ENCODE measurements around the gene KCND2. TPM values are rescaled to one million over a fixed set of nuclear protein-coding genes. Genes with fewer than 3 reads are reported as not detected.

The KCND2 gene
- total and polyA plus RNA-seq, 11 donors, result 0.04 to 0.41 (median 0.16) TPM; not detected in 4

GRCh38 chr7:120797026-120797645 is 524.2 kb downstream of the KCND2 start:
- DNase-seq (no peak), ATAC-seq (peak in 3 of 4 donors; percentile 18 to 47 (median 46))
- H3K4me1 ChIP-seq, result peaks cover 0 to 22% (median 3%) of the 10 kb centered on the region in 12 donors
- 89 to 95% (median 92%) methylated on average over 7 of the region's 7 CpGs for WGBS, 4 donors
- H3K36me3 ChIP-seq, result peaks cover 0 to 3% (median 0%) of the 10 kb centered on the region in 9 donors
- H3K4me3 ChIP-seq, result no peak overlapping the region
- peak overlapping the region in 2 of 12 donors; percentile 27 to 32 for H3K27ac ChIP-seq
- H3K9me3 ChIP-seq, result peaks cover 0 to 8% (median 0%) of the 10 kb centered on the region in 12 donors
- intact Hi-C loops (cut with DNase I), result loop anchor here in 4 of 10 donors (10.0 kb wide), 1 partner anchor 308 kb away; no protein-coding TSS in a partner anchor
- no peak for TF ChIP-seq CTCF (IDR thresholded peaks at IDR 0.05)
- no peak for TF ChIP-seq POLR2A (IDR thresholded peaks at IDR 0.05)
- H3K27me3 ChIP-seq, result no peaks in the 10 kb centered on the region

- peaks cover 0 to 15% (median under 1%) of the 10 kb centered on the region in 12 donors for H3K4me1 ChIP-seq
- H3K27ac ChIP-seq, result no peak overlapping the region
- peaks cover 0 to 8% (median 0%) of the 10 kb centered on the region in 12 donors for H3K9me3 ChIP-seq
- ATAC-seq (no peak), DNase-seq (no peak)
- intact Hi-C loops (cut with DNase I), result loop anchor here in 4 of 10 donors (10.0 kb wide), 1 partner anchor 306 kb away; no protein-coding TSS in a partner anchor
- WGBS, 4 donors, result 93 to 99% (median 95%) methylated on average over 1 of the region's 1 CpG
- no peak overlapping the region for H3K4me3 ChIP-seq
- TF ChIP-seq CTCF (IDR thresholded peaks at IDR 0.05) (no peak), POLR2A (IDR thresholded peaks at IDR 0.05) (no peak)
- H3K36me3 ChIP-seq, result peaks cover 0 to 8% (median 0%) of the 10 kb centered on the region in 9 donors
- no peaks in the 10 kb centered on the region for H3K27me3 ChIP-seq
Measured at GRCh38 chr7:120799147-120799546, 526.2 kb downstream of the KCND2 start.
